WERI-Rb-1 (cell line): ENCODE data around the gene H2BK1.

Experiments used
- DNase-seq: peaks from one replicate; pipeline ENCODE4 v3.0.0-alpha.2; 2020
- H3K27ac ChIP-seq: fragments of 250-450 bp; sonication (Bioruptor Pico); 2 replicates; pipeline ENCODE4 v1.5.1; 2020; ENCODE audit warnings: mild to moderate bottlenecking, moderate library complexity
- H3K27me3 ChIP-seq: fragments of 250-450 bp; sonication (Bioruptor Pico); 2 replicates; pipeline ENCODE4 v1.5.1; 2021; ENCODE audit warnings: mild to moderate bottlenecking, low read depth, moderate library complexity; ENCODE audit not compliant: insufficient read depth, severe bottlenecking
- H3K36me3 ChIP-seq: fragments of 250-450 bp; sonication (Bioruptor Pico); 2 replicates; pipeline ENCODE4 v1.5.1; 2020; ENCODE audit warnings: mild to moderate bottlenecking, moderate library complexity
- H3K4me3 ChIP-seq: 2 replicates; pipeline ENCODE4 v1.5.1; 2011; ENCODE audit warnings: low read depth, mild to moderate bottlenecking, control low read depth, low read length
- H3K9me3 ChIP-seq: fragments of 250-450 bp; sonication (Bioruptor Pico); 2 replicates; pipeline ENCODE4 v1.5.1; 2021; ENCODE audit warnings: mild to moderate bottlenecking, moderate library complexity; ENCODE audit not compliant: severe bottlenecking
- CTCF ChIP-seq: IDR thresholded peaks from 2 replicates; pipeline ENCODE4 v1.5.1; 2011; ENCODE audit warnings: low read depth, mild to moderate bottlenecking, control low read depth, inconsistent platforms, low read length

H2BK1 gene

GRCh38 chr7:151250181-151251132 is 40.2 kb upstream of the H2BK1 start:
- Histone ChIP-seq H3K27me3 (no peaks in the 10 kb centered on the region), H3K4me3 (no peak overlapping the region)
- no peak for DNase-seq

DNA sequence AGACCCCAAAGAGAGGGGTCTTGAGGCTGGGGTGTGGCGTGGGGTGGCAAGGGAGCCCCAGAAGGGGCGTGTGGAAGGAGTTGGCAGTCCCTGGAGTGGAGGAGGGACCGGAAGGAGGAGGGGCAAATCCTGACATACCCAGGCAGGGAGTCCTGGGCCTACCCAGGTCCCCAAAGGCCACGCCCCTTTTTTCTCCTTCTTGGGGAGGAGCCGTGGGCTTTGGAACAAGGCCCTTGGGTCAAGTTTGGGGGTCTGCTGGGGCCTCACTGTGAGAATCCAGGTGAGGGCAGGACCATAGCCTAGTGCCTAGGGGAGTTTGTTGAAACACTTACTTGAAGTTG is 39.4 kb upstream of the H2BK1 start:
- peak; percentile 74 for DNase-seq
- Histone ChIP-seq H3K9me3 (no peaks in the 10 kb centered on the region), H3K4me3 (peak overlapping the region; percentile 60), H3K36me3 (no peaks in the 10 kb centered on the region), H3K27ac (no peak overlapping the region), H3K27me3 (peaks cover 2% of the 10 kb centered on the region)
- no peak for TF ChIP-seq CTCF

More at GRCh38 chr7:151250181-151251132, 40.2 kb upstream of the H2BK1 start:
- no peak for TF ChIP-seq CTCF
- no peaks in the 10 kb centered on the region for H3K36me3 ChIP-seq
- H3K9me3 ChIP-seq = no peaks in the 10 kb centered on the region
- no peak overlapping the region for H3K27ac ChIP-seq

DNA sequence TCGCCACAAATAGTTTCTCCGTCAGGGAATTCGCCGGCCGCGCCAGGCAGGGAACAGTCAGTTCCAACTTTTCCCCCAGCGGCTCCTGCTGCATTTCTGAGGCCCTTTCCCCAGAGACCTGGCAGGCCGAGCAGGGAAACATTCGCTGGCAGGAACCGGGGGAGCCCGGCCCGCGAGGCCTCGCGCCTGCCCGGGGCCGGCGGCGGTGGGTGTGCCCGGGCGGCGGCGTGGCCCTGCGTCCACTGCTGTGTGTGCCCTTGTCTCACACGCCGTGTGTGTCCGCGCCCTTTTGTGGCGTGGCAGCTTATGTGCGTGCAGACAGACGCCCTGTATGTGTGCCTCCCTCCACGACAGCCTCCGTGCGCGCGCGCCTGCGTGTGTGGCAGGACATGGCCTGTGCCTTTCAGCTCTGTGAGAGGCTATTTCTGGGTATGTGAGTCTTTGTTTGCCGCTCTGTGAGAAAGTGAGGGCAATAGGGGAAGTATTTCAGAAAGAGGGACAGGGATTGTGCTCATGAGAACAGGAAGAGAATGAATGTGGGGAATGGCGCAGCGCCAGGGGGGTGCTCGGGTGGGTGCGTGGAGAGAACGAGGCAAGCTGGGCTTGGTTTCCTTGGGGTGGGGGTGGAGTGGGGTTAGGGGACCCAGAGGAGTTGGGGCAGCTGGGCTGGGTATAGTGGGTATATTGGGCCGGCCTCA is 38.9 kb upstream of the H2BK1 start:
- H3K27ac ChIP-seq = no peak overlapping the region
- DNase-seq = peak; percentile 50
- peak overlapping the region; percentile 60 for H3K4me3 ChIP-seq
- H3K27me3 ChIP-seq = peaks cover 3% of the 10 kb centered on the region
- no peaks in the 10 kb centered on the region for H3K36me3 ChIP-seq
- H3K9me3 ChIP-seq = no peaks in the 10 kb centered on the region
- no peak for TF ChIP-seq CTCF

- no peak for TF ChIP-seq CTCF
- Histone ChIP-seq H3K4me3 (peak within 1 kb of the TSS; percentile 60), H3K27me3 (peaks cover 3% of the 10 kb centered on the region), H3K27ac (no peak within 1 kb of the TSS), H3K36me3 (no peaks in the 10 kb centered on the region), H3K9me3 (no peaks in the 10 kb centered on the region)
- DNase-seq = peak; percentile 72
Observed at GRCh38 chr7:151248346-151249033, 38.2 kb upstream of the H2BK1 start, which contains the start of gene SMARCD3. Gene SMARCD3, minus strand, starts transcription at chr7:151248694. Its CDS starts 132 bp downstream, at chr7:151248562.

DNA sequence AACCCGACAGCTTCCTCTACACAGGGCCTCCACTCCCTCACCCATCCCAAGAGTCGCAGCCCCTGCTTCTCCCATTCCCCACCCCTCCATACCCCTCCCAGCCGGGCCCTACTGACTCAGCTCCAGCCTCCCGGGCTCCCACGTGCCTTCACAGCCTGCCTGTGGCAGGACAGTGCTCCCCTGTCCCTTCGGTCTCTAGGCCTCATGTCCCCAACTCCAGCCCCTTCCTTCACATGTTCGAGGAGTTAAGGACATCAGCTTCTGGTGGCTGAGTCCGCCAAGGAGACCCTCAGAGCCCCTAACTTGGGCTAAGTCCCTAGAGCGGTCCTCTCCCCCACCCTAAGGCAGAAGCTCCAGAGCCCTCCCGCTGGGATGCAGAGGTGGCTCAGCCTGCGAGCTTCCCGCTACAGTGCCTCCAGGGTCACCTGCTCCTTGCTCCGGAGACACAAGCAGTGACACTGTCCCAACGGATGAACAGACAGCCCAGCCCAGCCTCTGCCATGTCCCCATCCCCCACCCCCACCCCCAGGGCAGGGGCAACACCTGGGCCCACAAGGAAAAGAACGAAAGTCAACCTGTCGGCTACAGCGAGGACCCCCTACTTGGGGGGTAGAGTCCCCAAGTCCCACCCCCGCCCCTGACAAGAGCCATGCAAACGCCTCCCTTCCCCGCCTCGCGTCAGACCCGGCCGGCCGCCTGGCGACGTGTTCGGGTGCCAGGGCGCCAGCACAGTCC is 37.5 kb upstream of the H2BK1 start:
- H3K9me3 ChIP-seq = no peaks in the 10 kb centered on the region
- TF ChIP-seq CTCF = no peak
- DNase-seq = peak; percentile 43
- H3K27me3 ChIP-seq = peaks cover 3% of the 10 kb centered on the region
- H3K36me3 ChIP-seq = no peaks in the 10 kb centered on the region
- H3K27ac ChIP-seq = no peak overlapping the region
- peak overlapping the region; percentile 60 for H3K4me3 ChIP-seq
